Stimulated activated CD8-positive, alpha-beta memory T cell treated with anti-CD3 and anti-CD28 coated beads, Interleukin-7, amount 100 ng/mL, for 24 hours (primary cell): ENCODE results near the gene ALG5.

ENCODE experiments used
- DNase-seq: peaks from one replicate; pipeline ENCODE4 v3.0.0-alpha.2; 2020; ENCODE audit warnings: low read depth

The ALG5 gene

GRCh38 chr13:36979361-36980050 lies 19.6 kb downstream of the ALG5 start:
- no peak for DNase-seq

- no peak for DNase-seq
Observed at GRCh38 chr13:36975172-36975571, 24.0 kb downstream of the ALG5 start.

GRCh38 chr13:36973621-36974295 lies 25.4 kb downstream of the ALG5 start:
- DNase-seq: no peak

GRCh38 chr13:36973009-36973408 lies 26.1 kb downstream of the ALG5 start:
- DNase-seq: no peak

GRCh38 chr13:36966404-36966803 lies 32.7 kb downstream of the ALG5 start:
- no peak for DNase-seq

- DNase-seq: no peak
Observed at GRCh38 chr13:36965767-36966166, 33.4 kb downstream of the ALG5 start.

- no peak for DNase-seq
Observed at GRCh38 chr13:36959456-36960116, 39.6 kb downstream of the ALG5 start.

DNA sequence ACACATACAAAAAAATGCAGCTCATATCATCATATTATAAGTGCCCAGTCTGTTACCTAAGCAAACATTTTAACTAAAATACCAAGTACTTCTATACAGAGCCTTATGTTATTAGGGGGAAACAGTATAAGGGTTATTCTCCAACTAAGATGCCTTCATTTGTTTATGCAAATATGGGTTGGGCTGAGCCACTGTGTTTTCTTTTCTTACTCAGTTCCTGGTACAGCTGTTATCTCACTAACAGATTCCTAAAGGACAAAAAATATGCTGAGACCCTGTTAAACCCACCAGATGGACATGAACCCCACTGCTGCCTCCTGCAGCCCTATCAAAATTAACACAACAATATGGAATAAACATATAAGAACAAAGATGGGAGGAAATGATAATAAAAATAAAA lies 44.6 kb downstream of the ALG5 start:
- DNase-seq: no peak

GRCh38 chr13:36950920-36951319 lies 48.2 kb downstream of the ALG5 start:
- no peak for DNase-seq

DNA sequence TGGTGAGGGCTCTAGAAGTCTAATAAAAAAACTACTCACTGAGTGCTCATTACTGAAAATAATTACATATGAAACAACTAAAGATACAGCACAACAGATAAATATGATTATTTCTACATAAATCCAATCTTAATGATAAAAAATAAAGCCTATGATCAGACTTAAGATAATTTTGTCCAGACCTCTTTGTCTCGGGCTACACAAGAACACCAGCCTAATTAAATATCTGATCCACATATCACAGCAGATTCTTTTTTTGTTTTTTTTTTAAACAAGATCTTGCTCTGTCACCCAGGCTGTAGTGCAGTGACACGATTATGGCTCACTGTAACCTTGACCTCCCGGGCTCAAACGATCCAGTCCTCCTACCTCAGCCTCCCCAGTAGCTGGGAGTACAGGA lies 48.8 kb downstream of the ALG5 start:
- no peak for DNase-seq

DNA sequence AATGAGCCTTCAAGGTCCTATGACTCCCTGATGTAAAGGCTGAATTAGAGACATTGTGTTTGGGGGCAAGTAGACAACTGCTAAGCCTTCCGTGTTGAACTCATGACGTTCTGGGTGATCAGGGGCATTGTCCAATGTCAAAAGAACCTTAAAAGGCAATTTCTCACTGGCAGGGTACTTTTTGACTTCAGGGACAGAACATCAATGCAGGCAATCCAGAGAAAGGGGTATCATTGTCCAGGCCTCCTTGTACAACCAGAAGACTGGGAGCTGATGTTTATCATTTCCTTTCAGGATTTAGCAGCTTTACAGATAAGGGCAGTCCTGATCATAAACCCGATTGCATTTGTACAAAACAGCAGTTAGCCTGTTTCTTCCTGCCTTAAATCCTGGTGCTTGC lies 54.1 kb downstream of the ALG5 start:
- DNase-seq: no peak

DNA sequence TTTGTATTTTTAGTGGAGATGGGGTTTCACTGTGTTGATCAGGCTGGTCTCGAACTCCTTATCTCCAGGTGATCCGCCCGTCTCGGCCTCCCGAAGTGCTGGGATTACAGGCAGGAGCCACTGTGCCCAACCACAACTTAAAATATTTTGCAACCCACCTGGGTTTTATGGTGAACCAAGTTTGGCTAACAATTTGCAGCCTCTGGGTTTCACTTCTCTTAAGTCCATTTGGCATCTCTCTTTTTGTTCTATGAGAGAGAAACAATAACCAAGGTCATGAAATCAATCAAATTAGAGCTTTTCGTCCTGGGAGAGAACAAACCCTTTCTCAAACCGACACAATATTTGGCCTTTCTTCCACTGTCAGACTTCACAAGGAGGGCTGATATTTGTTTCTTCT lies 73.5 kb downstream of the ALG5 start:
- no peak for DNase-seq

GRCh38 chr13:36924001-36924400 lies 75.1 kb downstream of the ALG5 start:
- DNase-seq: no peak

DNA sequence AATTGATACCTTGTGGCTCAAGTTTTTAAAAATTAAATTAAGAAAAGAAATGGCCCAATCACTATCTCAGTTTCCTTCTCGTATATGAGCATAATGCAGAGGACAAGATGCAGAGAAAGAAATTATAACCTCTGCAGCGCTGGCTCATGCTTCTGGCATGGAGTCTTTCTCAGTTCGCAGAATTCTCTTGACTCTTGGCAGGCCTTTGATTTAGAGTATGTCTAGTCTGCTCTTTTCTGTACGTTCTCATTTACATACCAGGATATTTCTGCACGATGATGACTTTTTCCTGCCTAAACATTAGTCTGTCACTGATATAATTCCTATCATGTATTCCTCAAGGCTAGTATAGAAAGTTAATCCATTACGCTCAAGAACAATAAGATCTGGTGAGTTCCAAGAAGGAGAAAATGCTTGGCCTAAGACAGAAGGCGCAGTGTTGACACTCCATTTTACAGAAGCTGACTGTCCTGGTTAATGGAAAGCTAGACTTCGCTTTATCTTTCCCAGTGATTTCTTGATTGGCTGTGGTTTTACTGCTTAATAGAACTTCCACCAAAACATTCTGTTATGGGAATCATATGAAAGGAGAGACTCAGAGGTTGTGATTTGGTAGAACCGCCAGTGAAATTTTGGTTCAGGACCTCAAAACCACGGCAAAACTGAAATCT lies 77.4 kb downstream of the ALG5 start:
- DNase-seq: no peak

GRCh38 chr13:36920616-36921185 lies 78.4 kb downstream of the ALG5 start:
- no peak for DNase-seq

DNA sequence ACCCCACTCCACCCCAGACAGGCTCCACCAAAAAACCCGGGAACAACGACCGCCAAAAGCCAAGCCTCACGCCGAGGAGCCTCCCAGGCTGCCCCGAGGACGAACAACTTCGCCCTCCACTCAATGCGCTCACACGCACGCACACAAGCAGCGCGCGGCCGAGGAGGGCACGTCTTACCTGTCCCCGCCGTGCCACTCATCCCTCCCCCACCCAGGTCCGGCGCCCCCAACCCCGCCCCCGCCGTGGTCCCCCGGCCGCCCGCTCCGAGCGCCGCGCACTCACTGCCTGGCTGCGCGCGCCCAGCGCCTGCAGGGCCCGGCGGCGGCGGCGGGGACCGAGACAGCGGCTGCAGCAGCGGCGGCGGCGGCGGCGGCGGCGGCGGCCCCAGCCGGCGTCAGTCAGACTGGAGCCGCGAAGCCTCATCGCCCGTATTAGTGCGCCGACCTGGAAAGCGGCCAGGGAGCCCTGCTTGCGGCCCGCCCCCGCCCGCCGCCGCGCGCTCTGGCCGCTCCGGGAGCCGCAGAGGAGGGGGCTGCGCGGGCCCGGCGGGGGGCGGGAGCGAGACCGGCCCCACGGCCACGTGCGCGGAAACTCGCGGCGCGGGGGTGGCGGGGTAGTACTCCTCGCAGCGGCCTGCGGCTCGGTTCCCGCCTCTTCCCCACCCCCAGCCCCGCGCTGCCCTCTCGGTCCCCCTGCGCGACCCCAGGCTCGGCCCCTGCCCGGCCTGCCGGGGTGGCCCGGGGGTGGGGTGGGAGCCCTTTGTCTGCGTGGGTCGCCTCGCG lies 79.1 kb downstream of the ALG5 start, which contains the start of gene SMAD9:
TSS of gene SMAD9 (minus strand) at position 406 of the 783 bp plus-strand sequence. CDS start 40,549 bp downstream, outside the sequence.
- DNase-seq: no peak

- no peak for DNase-seq
Observed at GRCh38 chr13:36919171-36919832, 79.8 kb downstream of the ALG5 start.

DNA sequence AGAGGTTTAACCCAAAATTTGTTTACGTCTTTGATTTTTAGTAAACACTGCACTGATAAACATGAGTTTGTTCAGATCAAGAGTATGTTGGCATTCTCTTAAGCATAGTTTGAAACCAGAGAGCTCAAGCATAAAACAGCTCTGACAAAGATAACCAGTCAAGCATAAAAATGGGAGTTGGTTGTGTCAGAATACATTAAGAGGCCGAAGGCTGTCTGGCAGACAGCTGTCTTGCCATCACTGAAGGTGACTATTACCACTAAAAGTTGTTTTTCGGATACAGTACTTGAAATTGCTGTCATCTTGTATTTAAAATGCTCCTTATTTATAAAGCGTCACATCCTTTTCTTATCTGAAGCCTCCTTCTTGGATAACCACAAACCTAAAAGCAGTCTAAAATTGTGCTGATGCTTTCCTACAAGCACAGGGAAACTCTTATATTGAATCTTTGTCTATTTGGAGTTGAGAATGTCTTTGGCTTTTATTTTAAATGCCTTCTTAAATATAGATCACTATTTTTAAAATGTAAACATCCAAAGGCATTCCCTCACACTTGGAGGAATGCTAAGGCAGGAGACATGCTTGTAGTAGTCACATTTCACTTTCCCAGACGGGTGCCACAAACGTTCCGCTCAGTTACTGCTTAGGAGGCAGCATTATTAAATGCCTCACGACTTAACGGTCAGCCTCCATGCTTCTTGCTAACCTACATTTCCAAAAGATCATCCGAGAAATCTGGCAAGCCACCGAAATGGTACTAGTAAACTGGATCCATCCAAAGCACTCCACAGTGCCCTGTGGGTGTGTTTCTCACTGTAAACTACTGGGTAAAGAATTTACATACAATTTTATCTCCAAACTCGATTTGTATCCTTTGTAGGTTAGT lies 80.7 kb downstream of the ALG5 start:
- DNase-seq: no peak

GRCh38 chr13:36917311-36917710 lies 81.8 kb downstream of the ALG5 start:
- DNase-seq: no peak
